ENCODE data around the gene HTT.

- TF ChIP-seq CTCF (optimal IDR thresholded peaks at IDR 0.05 in 1 of 3, IDR thresholded peaks at IDR 0.05 in 1 of 3, conservative IDR thresholded peaks at IDR 0.05 in 1 of 3; ENCODE audit: extremely low read depth in 1 of 3, insufficient read depth in 2 of 3, low read length in 3 of 3): no peak
- TF ChIP-seq EZH2 (IDR thresholded peaks at IDR 0.05; ENCODE audit: low read length): no peak
Observed at GRCh38 chr4:3251691-3252479, 177.4 kb downstream of the HTT start.
